ENCODE measurements around the gene LCAT.

- TF ChIP-seq YY1 (IDR thresholded peaks at IDR 0.05; ENCODE audit: insufficient read depth, insufficient read length) (no peak), ZNF274 (IDR thresholded peaks at IDR 0.05; ENCODE audit: low read depth, low read length) (no peak)
Observed at GRCh38 chr16:67969254-67970039, 25.5 kb upstream of the LCAT start.
